ENCODE data around the gene ELOVL5.

ELOVL5 gene

GRCh38 chr6:53236241-53236640 lies 112.5 kb downstream of the ELOVL5 start:
- DNase-seq = no peak

- DNase-seq = no peak
Measured at GRCh38 chr6:53235508-53235907, 113.2 kb downstream of the ELOVL5 start.

GRCh38 chr6:53233309-53233708 lies 115.4 kb downstream of the ELOVL5 start:
- no peak for DNase-seq

- DNase-seq = no peak
Measured at GRCh38 chr6:53230775-53231467, 117.8 kb downstream of the ELOVL5 start.

- DNase-seq = no peak
Measured at GRCh38 chr6:53227847-53228246, 120.9 kb downstream of the ELOVL5 start.

- no peak for DNase-seq
Measured at GRCh38 chr6:53220605-53221004, 128.1 kb downstream of the ELOVL5 start.

All from NCI-H446 treated with DMSO at 0.1 percent for 48 hours (cell line).